Mammary epithelial cell (primary cell): ENCODE results near the gene ZNF362.

Experiments
- CTCF ChIP-seq, 2 donors: IDR thresholded peaks in 1 of 2; conservative IDR thresholded peaks in 1 of 2; 2 replicates each; pipeline ENCODE4 v1.5.1; 2011 to 2012; ENCODE audit warnings: inconsistent platforms in 2 of 2, low read length in 2 of 2, mild to moderate bottlenecking in 2 of 2, control low read depth in 1 of 2, low read depth in 1 of 2; ENCODE audit not compliant: insufficient read depth in 1 of 2; ENCODE audit errors: extremely low read depth in 1 of 2
- EZH2 ChIP-seq: IDR thresholded peaks from 2 replicates; pipeline ENCODE4 v1.6.1; 2012; ENCODE audit warnings: low read length, inconsistent platforms, borderline replicate concordance

- TF ChIP-seq CTCF (conservative IDR thresholded peaks at IDR 0.05 in 1 of 2, IDR thresholded peaks at IDR 0.05 in 1 of 2; ENCODE audit: extremely low read depth in 1 of 2, insufficient read depth in 1 of 2, low read depth in 1 of 2, low read length in 2 of 2) (no peak), EZH2 (no peak)
Observed at GRCh38 chr1:33300673-33301072, 44.4 kb downstream of the ZNF362 start.
